Fibroblast of villous mesenchyme (primary cell): ENCODE results near the gene FAM240B. TPM values are rescaled to one million over a fixed set of nuclear protein-coding genes. Genes with fewer than 3 reads are reported as not detected.

Experiments used
- DNase-seq: peaks from one replicate; pipeline ENCODE4 v3.0.0-alpha.2; 2010; ENCODE audit warnings: low read depth
- H3K4me3 ChIP-seq: 2 replicates; pipeline ENCODE4 v1.5.1; 2011; ENCODE audit warnings: low read depth, mild to moderate bottlenecking, low read length
- small RNA-seq: library from RNA; depleted of rRNA; stranded (forward); fragments of <200 nt; gene quantifications from one replicate; pipeline ENCODE3, GENCODE V24; 2012
- total RNA-seq: library from RNA; depleted of rRNA; stranded (reverse); fragments of >200 nt; gene quantifications from 2 replicates; pipeline ENCODE4 v1.2.3, GENCODE V29; 2012
- TF ChIP-seq, protein P1 (sequence below): IDR thresholded peaks from 2 replicates; pipeline ENCODE4 v1.5.1; 2012; ENCODE audit warnings: low read depth, mild to moderate bottlenecking, low read length; ENCODE audit not compliant: insufficient read depth

Gene FAM240B
- total RNA-seq, 1 donor, result not detected

- TF ChIP-seq, protein P1, sequence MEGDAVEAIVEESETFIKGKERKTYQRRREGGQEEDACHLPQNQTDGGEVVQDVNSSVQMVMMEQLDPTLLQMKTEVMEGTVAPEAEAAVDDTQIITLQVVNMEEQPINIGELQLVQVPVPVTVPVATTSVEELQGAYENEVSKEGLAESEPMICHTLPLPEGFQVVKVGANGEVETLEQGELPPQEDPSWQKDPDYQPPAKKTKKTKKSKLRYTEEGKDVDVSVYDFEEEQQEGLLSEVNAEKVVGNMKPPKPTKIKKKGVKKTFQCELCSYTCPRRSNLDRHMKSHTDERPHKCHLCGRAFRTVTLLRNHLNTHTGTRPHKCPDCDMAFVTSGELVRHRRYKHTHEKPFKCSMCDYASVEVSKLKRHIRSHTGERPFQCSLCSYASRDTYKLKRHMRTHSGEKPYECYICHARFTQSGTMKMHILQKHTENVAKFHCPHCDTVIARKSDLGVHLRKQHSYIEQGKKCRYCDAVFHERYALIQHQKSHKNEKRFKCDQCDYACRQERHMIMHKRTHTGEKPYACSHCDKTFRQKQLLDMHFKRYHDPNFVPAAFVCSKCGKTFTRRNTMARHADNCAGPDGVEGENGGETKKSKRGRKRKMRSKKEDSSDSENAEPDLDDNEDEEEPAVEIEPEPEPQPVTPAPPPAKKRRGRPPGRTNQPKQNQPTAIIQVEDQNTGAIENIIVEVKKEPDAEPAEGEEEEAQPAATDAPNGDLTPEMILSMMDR, result no peak
- no peak overlapping the region for H3K4me3 ChIP-seq
- no peak for DNase-seq
These were observed 67.9 kb downstream of the FAM240B start for GRCh38 chr9:38652044-38652443.

- no peak overlapping the region for H3K4me3 ChIP-seq
- DNase-seq, result no peak
- TF ChIP-seq, protein P1, result no peak
These were observed 68.4 kb downstream of the FAM240B start for GRCh38 chr9:38651400-38652042.

GRCh38 chr9:38650564-38650963 lies 69.4 kb downstream of the FAM240B start:
- no peak overlapping the region for H3K4me3 ChIP-seq
- DNase-seq, result no peak
- TF ChIP-seq, protein P1, result no peak

GRCh38 chr9:38649731-38650363 lies 70.1 kb downstream of the FAM240B start:
- TF ChIP-seq, protein P1, result no peak
- DNase-seq, result no peak

DNA sequence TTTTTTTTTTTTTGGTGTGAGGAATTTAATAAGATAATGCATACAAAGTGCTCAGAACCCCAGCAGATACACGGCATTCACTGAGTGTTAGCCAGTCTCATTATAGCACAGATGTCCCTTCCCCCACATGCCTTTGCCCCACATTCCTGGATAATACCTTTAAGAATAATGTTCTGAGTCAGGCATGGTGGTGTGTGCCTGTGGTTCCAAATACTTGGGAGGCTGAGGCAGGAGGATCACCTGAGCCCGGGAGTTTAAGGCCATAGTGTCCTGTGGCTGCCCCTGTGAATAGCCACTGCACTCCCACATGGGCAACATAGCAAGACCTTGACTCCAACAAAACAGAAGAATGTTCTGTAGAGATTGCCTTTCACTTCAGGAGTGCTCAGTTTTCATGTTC lies 75.3 kb downstream of the FAM240B start:
- TF ChIP-seq, protein P1, result no peak

More at GRCh38 chr9:38649731-38650363, 70.1 kb downstream of the FAM240B start:
- H3K4me3 ChIP-seq, result no peak overlapping the region

More for the DNA sequence above, 75.3 kb downstream of the FAM240B start:
- no peak overlapping the region for H3K4me3 ChIP-seq
- no peak for DNase-seq

Small RNA genes lying within 50 kb of the gene (small RNA-seq; reads per million reads assigned to genes)
- gene RNU6-765P, result not detected

Other genes with a start within 250 kb of the FAM240B start
- under 0.01 TPM in 1 of 2 replicates, not detected in the other for gene ANKRD18A, start 99.5 kb downstream of the FAM240B start, total RNA-seq